ENCODE measurements around the gene EDA2R.

DNA sequence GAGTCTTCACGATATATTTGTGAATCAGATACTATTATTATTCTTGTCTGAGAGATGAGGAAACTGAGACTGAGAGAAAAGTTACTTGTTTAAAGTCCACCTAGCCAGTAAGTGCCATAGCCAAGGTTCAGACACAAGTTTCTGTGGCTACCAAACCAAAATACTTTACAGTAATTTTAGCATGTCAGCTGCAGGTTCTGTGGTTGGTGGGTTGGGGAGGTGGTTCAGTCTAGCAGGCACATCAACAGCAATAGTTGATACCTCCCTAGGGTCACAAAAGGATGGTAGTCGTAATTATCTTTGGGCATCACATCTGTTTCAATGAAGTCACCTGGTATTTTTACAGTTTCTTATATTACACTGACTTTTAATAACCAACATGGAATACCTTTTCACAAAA, 35.6 kb upstream of the EDA2R start:
- TF ChIP-seq CTCF (conservative IDR thresholded peaks at IDR 0.05 in 1 of 2, IDR thresholded peaks at IDR 0.05 in 1 of 2; ENCODE audit: extremely low read depth in 1 of 2, insufficient read depth in 1 of 2, low read depth in 1 of 2, low read length in 2 of 2): no peak
- no peak for TF ChIP-seq EZH2 (IDR thresholded peaks at IDR 0.05; ENCODE audit: borderline replicate concordance, low read length)

Data from mammary epithelial cell (primary cell).